Measurements from ENCODE around the gene SPTBN5.

- no peak for TF ChIP-seq CTCF (IDR thresholded peaks at IDR 0.05)
- TF ChIP-seq POLR2A (IDR thresholded peaks at IDR 0.05): no peak
These were observed 40.0 kb downstream of the SPTBN5 start for GRCh38 chr15:41853831-41854230.
